Endothelial cell of umbilical vein (primary cell): ENCODE measurements around the gene THEMIS.

Experiments
- CTCF ChIP-seq, 2 donors: IDR thresholded peaks; 1 replicate in 1 of 2; 2 replicates in 1 of 2; pipeline ENCODE4 v1.5.1; 2011; ENCODE audit warnings: low read length in 2 of 2, mild to moderate bottlenecking in 2 of 2, moderate library complexity in 2 of 2, control low read depth in 1 of 2, inconsistent platforms in 1 of 2, low read depth in 1 of 2; ENCODE audit not compliant: insufficient read depth in 1 of 2; ENCODE audit errors: extremely low read depth in 1 of 2
- EZH2 ChIP-seq: IDR thresholded peaks from 2 replicates; pipeline ENCODE4 v1.6.1; 2012; ENCODE audit warnings: borderline replicate concordance, low read depth, mild to moderate bottlenecking, moderate library complexity, low read length, inconsistent platforms; ENCODE audit not compliant: severe bottlenecking
- FOS ChIP-seq: IDR thresholded peaks from 2 replicates; pipeline ENCODE4 v1.6.1; 2011; ENCODE audit warnings: mild to moderate bottlenecking, low read length, moderate library complexity, borderline replicate concordance; ENCODE audit not compliant: insufficient read depth
- JUN ChIP-seq: IDR thresholded peaks from 2 replicates; pipeline ENCODE4 v1.6.1; 2011; ENCODE audit warnings: borderline replicate concordance, low read depth; ENCODE audit not compliant: insufficient read length, insufficient read depth
- MYC ChIP-seq: IDR thresholded peaks from one replicate; pipeline ENCODE4 v1.6.1; 2011; ENCODE audit warnings: mild to moderate bottlenecking, low read depth, low read length

GRCh38 chr6:127761084-127761483 is 139.8 kb downstream of the THEMIS start:
- TF ChIP-seq CTCF (IDR thresholded peaks at IDR 0.05; ENCODE audit: extremely low read depth in 1 of 2, insufficient read depth in 1 of 2, low read depth in 1 of 2, low read length in 2 of 2) = no peak
- no peak for TF ChIP-seq MYC
- TF ChIP-seq JUN = no peak
- no peak for TF ChIP-seq FOS
- TF ChIP-seq EZH2 = no peak
